Calu3 (cell line): ENCODE measurements around the gene SEMA4F. TPM values are rescaled to one million over a fixed set of nuclear protein-coding genes. Genes with fewer than 3 reads are reported as not detected.
"Not testable (repeated sequence)": the region's sequence is repeated elsewhere in the genome, so short reads cannot be mapped to it uniquely, and the experiment has no call there.

ENCODE experiments used
- BruUV-seq: library from RNA; stranded (reverse); fragments of 400-500 nt; replicated peaks from 2 replicates; lab custom pipeline; 2021; lab: Mats Ljungman, UMichigan
- CTCF ChIA-PET: fragments of 300-600 bp; sonication (Branson Sonifier 250); formaldehyde crosslinking; loops from one replicate; lab custom pipeline; 2022; ENCODE audit warnings: antibody characterized with exemption; lab: Charles Lee
- DNase-seq: peaks from one replicate; pipeline ENCODE4 v3.0.0; 2022
- H3K27ac Mint-ChIP-seq: one replicate; pipeline ENCODE4 v1.8.0; 2022; ENCODE audit warnings: mixed read lengths; ENCODE audit not compliant: unreplicated experiment
- H3K27me3 Mint-ChIP-seq: one replicate; pipeline ENCODE4 v1.8.0; 2022; ENCODE audit warnings: mixed read lengths; ENCODE audit not compliant: unreplicated experiment
- H3K36me3 Mint-ChIP-seq: one replicate; pipeline ENCODE4 v1.8.0; 2022; ENCODE audit warnings: mild to moderate bottlenecking, moderate library complexity, mixed read lengths; ENCODE audit not compliant: insufficient read depth, unreplicated experiment
- H3K4me1 Mint-ChIP-seq: one replicate; pipeline ENCODE4 v1.8.0; 2022; ENCODE audit warnings: mild to moderate bottlenecking, low read depth, mixed read lengths; ENCODE audit not compliant: unreplicated experiment
- H3K4me3 Mint-ChIP-seq: one replicate; pipeline ENCODE4 v1.8.0; 2022; ENCODE audit warnings: mild to moderate bottlenecking, low read depth, moderate library complexity, mixed read lengths; ENCODE audit not compliant: unreplicated experiment
- H3K9me3 Mint-ChIP-seq: one replicate; pipeline ENCODE4 v1.8.0; 2022; ENCODE audit warnings: low read depth, mixed read lengths; ENCODE audit not compliant: unreplicated experiment
- CTCF ChIP-seq: fragments of 200-600 bp; IDR thresholded peaks from one replicate; pipeline ENCODE4 v1.8.0; 2022; ENCODE audit warnings: antibody characterized with exemption; ENCODE audit not compliant: unreplicated experiment
- intact Hi-C: fragments of 100-400 bp; cut with micrococcal nuclease; formaldehyde crosslinking; loops from one replicate; pipeline ENCODE4 v1.10.0; 2022; ENCODE audit not compliant: unreplicated experiment
- total RNA-seq: library from RNA; stranded (reverse); gene quantifications from 2 replicates; pipeline ENCODE4 v1.2.3, GENCODE V29; 2022

SEMA4F gene
- total RNA-seq, 1 experiment from 2014 or later, result 10.1 TPM

GRCh38 chr2:74628538-74629105, 25.4 kb upstream of the SEMA4F start:
- no peaks in the 10 kb centered on the region for H3K27me3 Mint-ChIP-seq
- CTCF ChIA-PET, result no interaction called here
- H3K9me3 Mint-ChIP-seq, result peaks cover 3% of the 10 kb centered on the region
- no peak overlapping the region for H3K27ac Mint-ChIP-seq
- no TSS peak for BruUV-seq
- no peak for TF ChIP-seq CTCF
- H3K4me1 Mint-ChIP-seq, result no peaks in the 10 kb centered on the region
- H3K4me3 Mint-ChIP-seq, result no peak overlapping the region
- H3K36me3 Mint-ChIP-seq, result no peaks in the 10 kb centered on the region
- intact Hi-C loops, result no loop called here
- DNase-seq, result no peak

- CTCF ChIA-PET, H3K4me3 Mint-ChIP-seq, DNase-seq, H3K36me3 Mint-ChIP-seq, H3K9me3 Mint-ChIP-seq, intact Hi-C loops, H3K27me3 Mint-ChIP-seq, H3K27ac Mint-ChIP-seq, H3K4me1 Mint-ChIP-seq, BruUV-seq: not testable (repeated sequence)
These were observed 23.6 kb upstream of the SEMA4F start for GRCh38 chr2:74630454-74630853.

GRCh38 chr2:74632209-74632938, 21.7 kb upstream of the SEMA4F start:
- TF ChIP-seq CTCF, result no peak
- intact Hi-C loops, result no loop called here
- peaks cover 3% of the 10 kb centered on the region for H3K9me3 Mint-ChIP-seq
- no peak overlapping the region for H3K4me3 Mint-ChIP-seq
- DNase-seq, result no peak
- BruUV-seq, result no TSS peak
- H3K27me3 Mint-ChIP-seq, result no peaks in the 10 kb centered on the region
- CTCF ChIA-PET, result no interaction called here
- H3K27ac Mint-ChIP-seq, result no peak overlapping the region
- H3K36me3 Mint-ChIP-seq, result no peaks in the 10 kb centered on the region
- H3K4me1 Mint-ChIP-seq, result peaks cover 8% of the 10 kb centered on the region

GRCh38 chr2:74632939-74633312, 21.1 kb upstream of the SEMA4F start:
- no TSS peak for BruUV-seq
- H3K27ac Mint-ChIP-seq, result no peak overlapping the region
- no peak for DNase-seq
- peaks cover 12% of the 10 kb centered on the region for H3K4me1 Mint-ChIP-seq
- TF ChIP-seq CTCF, result no peak
- no peaks in the 10 kb centered on the region for H3K36me3 Mint-ChIP-seq
- CTCF ChIA-PET, result no interaction called here
- no peak overlapping the region for H3K4me3 Mint-ChIP-seq
- H3K9me3 Mint-ChIP-seq, result peaks cover 3% of the 10 kb centered on the region
- H3K27me3 Mint-ChIP-seq, result no peaks in the 10 kb centered on the region
- intact Hi-C loops, result no loop called here

- CTCF ChIA-PET, result no interaction called here
- no peak for DNase-seq
- H3K4me3 Mint-ChIP-seq, result no peak overlapping the region
- TF ChIP-seq CTCF, result no peak
- no peak overlapping the region for H3K27ac Mint-ChIP-seq
- no peaks in the 10 kb centered on the region for H3K36me3 Mint-ChIP-seq
- H3K4me1 Mint-ChIP-seq, result peaks cover 12% of the 10 kb centered on the region
- no peaks in the 10 kb centered on the region for H3K9me3 Mint-ChIP-seq
- peaks cover 8% of the 10 kb centered on the region for H3K27me3 Mint-ChIP-seq
- no TSS peak for BruUV-seq
- intact Hi-C loops, result no loop called here
These were observed 14.5 kb upstream of the SEMA4F start for GRCh38 chr2:74639550-74639949.
